IMR-90 (cell line): ENCODE results near the gene DVL1. TPM values are rescaled to one million over a fixed set of nuclear protein-coding genes. Genes with fewer than 3 reads are reported as not detected.

Experiments used
- ATAC-seq: fragments of 200-7000 bp; cut with Tn5 transposase; 2 replicates; pipeline ENCODE4 v1.9.1; 2020; ENCODE audit warnings: low read depth, mild to moderate bottlenecking, moderate library complexity
- BruUV-seq: library from RNA; stranded (reverse); fragments of 400-500 nt; replicated peaks from 2 replicates; lab custom pipeline; 2021; lab: Mats Ljungman, UMichigan
- CTCF ChIA-PET: fragments of 300-600 bp; formaldehyde crosslinking; extraction: SDS; loops from one replicate; lab custom pipeline; 2021; ENCODE audit warnings: antibody characterized with exemption; lab: Yijun Ruan, JAX
- POLR2A ChIA-PET: fragments of 300-600 bp; sonication (Branson Sonifier 250); formaldehyde crosslinking; loops from one replicate; lab custom pipeline; 2022; ENCODE audit warnings: antibody characterized with exemption; ENCODE audit not compliant: unreplicated experiment; lab: Charles Lee
- DNase-seq: peaks from one replicate; pipeline ENCODE4 v3.0.0; 2013
- H2AFZ ChIP-seq: replicated peaks from 2 replicates; pipeline ENCODE3; 2013; ENCODE audit warnings: low read length, mild to moderate bottlenecking; ENCODE audit not compliant: poor library complexity
- H2AK5ac ChIP-seq: 2 replicates; pipeline ENCODE4 v1.6.1; 2013; ENCODE audit warnings: low read depth, low read length, inconsistent platforms
- H2AK9ac ChIP-seq: replicated peaks from 2 replicates; pipeline ENCODE3; 2013; ENCODE audit warnings: mild to moderate bottlenecking, low read depth, low read length, moderate library complexity; ENCODE audit not compliant: poor library complexity
- H2BK120ac ChIP-seq: 2 replicates; pipeline ENCODE4 v1.6.1; 2013; ENCODE audit warnings: low read depth, low read length, inconsistent platforms
- H2BK15ac ChIP-seq: 3 replicates; pipeline ENCODE4 v1.6.1; 2013; ENCODE audit warnings: low read depth, low read length, inconsistent platforms
- H2BK20ac ChIP-seq: 2 replicates; pipeline ENCODE4 v1.6.1; 2013; ENCODE audit warnings: low read depth, mild to moderate bottlenecking, inconsistent platforms, low read length, moderate library complexity
- H2BK5ac ChIP-seq: 2 replicates; pipeline ENCODE4 v1.6.1; 2013; ENCODE audit warnings: mild to moderate bottlenecking, low read depth, low read length, inconsistent platforms; ENCODE audit not compliant: poor library complexity, severe bottlenecking
- H3K14ac ChIP-seq: replicated peaks from 2 replicates; pipeline ENCODE4 v1.6.1; 2013; ENCODE audit warnings: low read depth, low read length, inconsistent platforms
- H3K18ac ChIP-seq: 2 replicates; pipeline ENCODE4 v1.6.1; 2013; ENCODE audit warnings: low read depth, low read length, control low read depth
- H3K23ac ChIP-seq: 2 replicates; pipeline ENCODE4 v1.6.1; 2013; ENCODE audit warnings: low read depth, low read length, inconsistent platforms
- H3K27ac ChIP-seq: 2 replicates; pipeline ENCODE4 v1.5.1; 2013; ENCODE audit warnings: mild to moderate bottlenecking, control low read depth, low read length; ENCODE audit not compliant: insufficient read depth
- H3K27me3 ChIP-seq: 2 replicates; pipeline ENCODE4 v1.6.1; 2013; ENCODE audit warnings: low read length; ENCODE audit not compliant: control insufficient read depth, insufficient read depth
- H3K36me3 ChIP-seq: 2 replicates; pipeline ENCODE4 v1.6.1; 2013; ENCODE audit warnings: low read length, mixed read lengths; ENCODE audit not compliant: control insufficient read depth, insufficient read depth
- H3K4ac ChIP-seq: 2 replicates; pipeline ENCODE4 v1.6.1; 2013; ENCODE audit warnings: low read depth, low read length, inconsistent platforms
- H3K4me1 ChIP-seq: 2 replicates; pipeline ENCODE4 v1.6.1; 2013; ENCODE audit warnings: low read length, mixed read lengths; ENCODE audit not compliant: control insufficient read depth, insufficient read depth
- H3K4me2 ChIP-seq: 2 replicates; pipeline ENCODE4 v1.6.1; 2013; ENCODE audit warnings: low read depth, mild to moderate bottlenecking, control low read depth, low read length, moderate library complexity
- H3K4me3 ChIP-seq: 2 replicates; pipeline ENCODE4 v1.5.1; 2013; ENCODE audit warnings: low read depth, mild to moderate bottlenecking, control low read depth, low read length, moderate library complexity; ENCODE audit not compliant: insufficient read depth
- H3K56ac ChIP-seq: 2 replicates; pipeline ENCODE4 v1.6.1; 2013; ENCODE audit warnings: low read length, inconsistent platforms; ENCODE audit not compliant: insufficient read depth; ENCODE audit errors: extremely low read depth
- H3K79me1 ChIP-seq, 2 experiments: 2 replicates each; pipeline ENCODE4 v1.6.1; 2013; ENCODE audit warnings: low read length in 2 of 2, inconsistent platforms in 1 of 2, low read depth in 1 of 2
- H3K9ac ChIP-seq: 2 replicates; pipeline ENCODE4 v1.6.1; 2013; ENCODE audit warnings: low read depth, low read length, control low read depth
- H3K9me1 ChIP-seq: 2 replicates; pipeline ENCODE4 v1.6.1; 2013; ENCODE audit warnings: low read length, inconsistent platforms; ENCODE audit not compliant: insufficient read depth
- H3K9me3 ChIP-seq: 2 replicates; pipeline ENCODE4 v1.6.1; 2013; ENCODE audit warnings: low read length; ENCODE audit not compliant: control insufficient read depth, insufficient read depth
- H4K20me1 ChIP-seq: 2 replicates; pipeline ENCODE4 v1.6.1; 2013; ENCODE audit warnings: low read length, inconsistent platforms; ENCODE audit not compliant: insufficient read depth
- H4K5ac ChIP-seq: 2 replicates; pipeline ENCODE4 v1.6.1; 2013; ENCODE audit warnings: mild to moderate bottlenecking, low read depth, low read length, control low read depth
- H4K8ac ChIP-seq, 2 experiments: 2 replicates each; pipeline ENCODE4 v1.6.1; 2013; ENCODE audit warnings: low read depth in 2 of 2, low read length in 2 of 2, control low read depth in 1 of 2, inconsistent platforms in 1 of 2
- H4K91ac ChIP-seq: 2 replicates; pipeline ENCODE4 v1.6.1; 2013; ENCODE audit warnings: low read depth, low read length, inconsistent platforms; ENCODE audit not compliant: insufficient read depth
- BHLHE40 ChIP-seq: fragments of 150-350 bp; IDR thresholded peaks from 2 replicates; pipeline ENCODE4 v1.6.1; 2016; ENCODE audit warnings: mild to moderate bottlenecking, low read depth, low read length
- FOS ChIP-seq: fragments of 150-350 bp; IDR thresholded peaks from 2 replicates; pipeline ENCODE4 v1.6.1; 2016; ENCODE audit warnings: low read depth, low read length
- MAFK ChIP-seq: IDR thresholded peaks from 2 replicates; pipeline ENCODE4 v1.6.1; 2012; ENCODE audit warnings: low read depth, low read length, improper control_type of control experiment
- MXI1 ChIP-seq: IDR thresholded peaks from 2 replicates; pipeline ENCODE4 v1.6.1; 2012; ENCODE audit warnings: low read depth, mild to moderate bottlenecking, low read length, moderate library complexity, borderline replicate concordance
- POLR2A ChIP-seq: IDR thresholded peaks from 2 replicates; pipeline ENCODE4 v1.6.1; 2012; ENCODE audit warnings: mild to moderate bottlenecking, low read depth, low read length
- RAD21 ChIP-seq: IDR thresholded peaks from 2 replicates; pipeline ENCODE4 v1.6.1; 2012; ENCODE audit warnings: low read length, improper control_type of control experiment
- RFX5 ChIP-seq: IDR thresholded peaks from 2 replicates; pipeline ENCODE4 v1.8.0; 2012; ENCODE audit warnings: low read depth, mild to moderate bottlenecking, low read length, moderate library complexity
- WGBS, 2 experiments: methylation state at CpG; one replicate each; pipeline versions ENCODE4 v1.1.5 to v1.1.7; 2013; ENCODE audit warnings: missing lambda C conversion rate in 2 of 2; ENCODE audit not compliant: insufficient read length in 1 of 2; ENCODE audit errors: extremely low coverage in 2 of 2; 5-methylcytosine and 5-hydroxymethylcytosine counted together
- dilution Hi-C: fragments of 300-500 bp; cut with HindIII; formaldehyde crosslinking; loops from one replicate; pipeline ENCODE4 v1.14.3; 2018; ENCODE audit warnings: low sequenced_read_pairs; ENCODE audit not compliant: unreplicated experiment
- in situ Hi-C: fragments of 300-500 bp; cut with MboI; formaldehyde crosslinking; loops from 3 replicates; pipeline ENCODE4 v1.14.3; 2019; ENCODE audit warnings: low sequenced_read_pairs, inconsistent platforms, mixed read lengths
- intact Hi-C: fragments of 100-400 bp; cut with micrococcal nuclease; formaldehyde crosslinking; loops from 2 replicates; pipeline ENCODE4 v1.10.0; 2022
- polyA plus RNA-seq, 3 experiments: library from polyadenylated mRNA; depleted of rRNA; stranded (reverse); fragments of >200 nt; gene quantifications; 2 replicates each; pipeline ENCODE4 v1.2.3, GENCODE V29; 2012; ENCODE audit warnings: low replicate concordance in 1 of 3
- total RNA-seq: library from RNA; depleted of rRNA; stranded (reverse); fragments of >200 nt; gene quantifications from 2 replicates; pipeline ENCODE4 v1.2.3, GENCODE V29; 2012
- TF ChIP-seq, protein P1 (sequence below): fragments of 150-350 bp; IDR thresholded peaks from 2 replicates; pipeline ENCODE4 v1.6.1; 2016; ENCODE audit warnings: low read depth, mild to moderate bottlenecking, low read length, moderate library complexity, borderline replicate concordance

Gene DVL1
- total and polyA plus RNA-seq, 2 of the 4 experiments (the other 2 are of a cell fraction) = 27.2 to 35.9 TPM

GRCh38 chr1:1388078-1388472 lies 38.9 kb upstream of the DVL1 start:
- H2BK20ac ChIP-seq = no peak overlapping the region
- no peak overlapping the region for H3K18ac ChIP-seq
- H2BK5ac ChIP-seq = no peak overlapping the region
- H3K9me3 ChIP-seq = no peaks in the 10 kb centered on the region
- DNase-seq (no peak), ATAC-seq (no peak)
- no peak overlapping the region for H3K56ac ChIP-seq
- no peak overlapping the region for H3K4me3 ChIP-seq
- POLR2A ChIA-PET = no interaction called here
- H3K4me1 ChIP-seq = no peaks in the 10 kb centered on the region
- in situ Hi-C loops (no loop called here), dilution Hi-C loops (no loop called here), intact Hi-C loops (no loop called here)
- no peak overlapping the region for H3K4me2 ChIP-seq
- H3K9ac ChIP-seq = no peak overlapping the region
- H4K20me1 ChIP-seq = peaks cover 16% of the 10 kb centered on the region; the same call in 1 of the 2 replicates
- H4K8ac ChIP-seq = no peak overlapping the region
- WGBS, 2 experiments = 97% methylated on average over 5 of the region's 16 CpGs; no CpG with 5 or more reads in 1 of the 2 experiments
- peaks cover 68% of the 10 kb centered on the region for H3K36me3 ChIP-seq
- BruUV-seq = no TSS peak
- H3K23ac ChIP-seq = no peak overlapping the region
- H2AK5ac ChIP-seq = no peak overlapping the region
- H3K79me1 ChIP-seq = peaks cover 12 to 40% of the 10 kb centered on the region in 2 experiments
- no peak overlapping the region for H4K5ac ChIP-seq
- H3K4ac ChIP-seq = no peak overlapping the region
- no peak overlapping the region for H3K27ac ChIP-seq
- no peak overlapping the region for H2BK120ac ChIP-seq
- CTCF ChIA-PET = interaction anchor here (1.3 kb wide), 1 partner anchor 11 kb away, joined by 3 read pairs; the partner anchor contains the start of gene CCNL2
- H3K27me3 ChIP-seq = no peaks in the 10 kb centered on the region
- TF ChIP-seq, protein P1, sequence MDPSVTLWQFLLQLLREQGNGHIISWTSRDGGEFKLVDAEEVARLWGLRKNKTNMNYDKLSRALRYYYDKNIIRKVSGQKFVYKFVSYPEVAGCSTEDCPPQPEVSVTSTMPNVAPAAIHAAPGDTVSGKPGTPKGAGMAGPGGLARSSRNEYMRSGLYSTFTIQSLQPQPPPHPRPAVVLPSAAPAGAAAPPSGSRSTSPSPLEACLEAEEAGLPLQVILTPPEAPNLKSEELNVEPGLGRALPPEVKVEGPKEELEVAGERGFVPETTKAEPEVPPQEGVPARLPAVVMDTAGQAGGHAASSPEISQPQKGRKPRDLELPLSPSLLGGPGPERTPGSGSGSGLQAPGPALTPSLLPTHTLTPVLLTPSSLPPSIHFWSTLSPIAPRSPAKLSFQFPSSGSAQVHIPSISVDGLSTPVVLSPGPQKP = no peak
- TF ChIP-seq FOS (no peak), POLR2A (no peak), MAFK (no peak), BHLHE40 (no peak), RAD21 (no peak), RFX5 (no peak), MXI1 (no peak)
- no peak overlapping the region for H4K91ac ChIP-seq
- no peak overlapping the region for H3K14ac ChIP-seq
- H3K9me1 ChIP-seq = no peaks in the 10 kb centered on the region; the same call in 1 of the 2 replicates
- H2BK15ac ChIP-seq = no peak overlapping the region
- H2AFZ ChIP-seq = no peak overlapping the region
- no peak overlapping the region for H2AK9ac ChIP-seq
